Panc1 (cell line): ENCODE results near the gene GLB1L2. TPM values are rescaled to one million over a fixed set of nuclear protein-coding genes. Genes with fewer than 3 reads are reported as not detected.

ENCODE experiments used
- ATAC-seq: fragments of 200-7000 bp; cut with Tn5 transposase; 2 replicates; pipeline ENCODE4 v1.9.1; 2020; ENCODE audit warnings: mild to moderate bottlenecking, moderate library complexity
- BruUV-seq: library from RNA; stranded (reverse); fragments of 400-500 nt; replicated peaks from 2 replicates; lab custom pipeline; 2021; lab: Mats Ljungman, UMichigan
- CTCF ChIA-PET: fragments of 300-600 bp; sonication (Branson Sonifier 250); formaldehyde crosslinking; loops from one replicate; lab custom pipeline; 2022; ENCODE audit warnings: antibody characterized with exemption; lab: Charles Lee
- POLR2A ChIA-PET: fragments of 300-600 bp; sonication (Branson Sonifier 250); formaldehyde crosslinking; loops from one replicate; lab custom pipeline; 2022; ENCODE audit warnings: antibody characterized with exemption; lab: Charles Lee
- DNase-seq: peaks from one replicate; pipeline ENCODE4 v3.0.0-alpha.2; 2010; ENCODE audit warnings: low read depth, low spot score
- H3K27ac ChIP-seq: 2 replicates; pipeline ENCODE4 v1.5.1; 2011; ENCODE audit warnings: mild to moderate bottlenecking, low read length, inconsistent platforms
- H3K27me3 ChIP-seq: fragments of 200-500 bp; sonication (Bioruptor generic); 2 replicates; pipeline ENCODE4 v1.6.0; 2014; ENCODE audit warnings: low read length, inconsistent platforms; ENCODE audit not compliant: control insufficient read depth, insufficient read depth
- H3K36me3 ChIP-seq: fragments of 200-500 bp; sonication (Bioruptor generic); 2 replicates; pipeline ENCODE4 v1.5.1; 2014; ENCODE audit warnings: inconsistent platforms, mild to moderate bottlenecking, low read length, moderate library complexity; ENCODE audit not compliant: control insufficient read depth, insufficient read depth
- H3K4me1 ChIP-seq: 2 replicates; pipeline ENCODE4 v1.5.1; 2011; ENCODE audit warnings: inconsistent platforms, mild to moderate bottlenecking, low read length, moderate library complexity; ENCODE audit not compliant: control insufficient read depth, insufficient read depth
- H3K4me3 ChIP-seq, 2 experiments: 2 replicates each; pipeline ENCODE4 v1.5.1; 2011 to 2012; ENCODE audit warnings: low read depth in 2 of 2, low read length in 2 of 2, mild to moderate bottlenecking in 2 of 2, inconsistent platforms in 1 of 2, moderate library complexity in 1 of 2
- H3K9me3 ChIP-seq: fragments of 200-500 bp; sonication (Bioruptor generic); 2 replicates; pipeline ENCODE4 v1.5.1; 2014; ENCODE audit warnings: low read depth, mild to moderate bottlenecking, inconsistent platforms, low read length, moderate library complexity; ENCODE audit not compliant: control insufficient read depth, insufficient read depth
- POLR2AphosphoS5 ChIP-seq: IDR thresholded peaks from 2 replicates; pipeline ENCODE4 v1.6.1; 2012; ENCODE audit warnings: mild to moderate bottlenecking, low read depth, low read length, moderate library complexity
- SIN3A ChIP-seq: IDR thresholded peaks from 2 replicates; pipeline ENCODE4 v1.6.1; 2012; ENCODE audit warnings: low read depth, mild to moderate bottlenecking, low read length, moderate library complexity, borderline replicate concordance; ENCODE audit not compliant: insufficient read depth
- TCF7L2 ChIP-seq: IDR thresholded peaks from 2 replicates; pipeline ENCODE4 v1.6.1; 2011; ENCODE audit warnings: mild to moderate bottlenecking, low read depth, low read length, inconsistent platforms
- in situ Hi-C: cut with HindIII; loops from 2 replicates; pipeline ENCODE4 v1.10.0; 2016; ENCODE audit warnings: low sequenced_read_pairs, low pct_unique_long_range_greater_than_20kb
- intact Hi-C: fragments of 100-400 bp; cut with micrococcal nuclease; formaldehyde crosslinking; loops from one replicate; pipeline ENCODE4 v1.10.0; 2022; ENCODE audit not compliant: unreplicated experiment
- total RNA-seq: library from RNA; stranded (reverse); gene quantifications from one replicate; pipeline ENCODE4 v1.2.1, GENCODE V29; 2021; ENCODE audit not compliant: unreplicated experiment
- TF ChIP-seq, protein P1 (sequence below): fragments of 450-650 bp; IDR thresholded peaks from 2 replicates; pipeline ENCODE4 v1.5.1; 2017; ENCODE audit warnings: mild to moderate bottlenecking
- TF ChIP-seq, protein P2 (sequence below), 2 experiments: IDR thresholded peaks; 2 replicates each; pipeline ENCODE4 v1.6.1; 2011 to 2012; ENCODE audit warnings: low read depth in 2 of 2, control low read depth in 1 of 2, low read length in 1 of 2, mild to moderate bottlenecking in 1 of 2, moderate library complexity in 1 of 2; ENCODE audit not compliant: insufficient read depth in 1 of 2

The GLB1L2 gene
- total RNA-seq, 1 experiment from 2014 or later, result 10.4 TPM

DNA sequence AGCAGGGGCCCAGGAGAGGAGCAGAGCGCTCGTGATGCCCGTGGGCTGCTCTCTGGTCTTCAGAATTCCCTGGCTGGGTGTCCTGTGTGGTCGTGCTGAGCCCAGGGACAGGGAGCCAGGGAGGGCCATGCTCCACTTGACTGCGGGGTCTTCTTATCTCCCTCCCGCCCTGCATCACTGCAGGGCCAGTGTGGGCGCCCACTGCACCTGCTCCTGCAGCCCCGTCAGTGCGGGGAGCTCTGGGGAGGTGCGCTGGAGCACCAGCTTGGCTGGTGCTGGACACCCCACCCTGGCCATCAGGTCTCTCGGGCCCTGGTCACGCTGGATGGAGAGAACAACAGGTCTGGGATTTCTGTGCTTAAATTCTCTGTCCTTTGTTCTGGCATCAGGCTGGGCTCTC, 48.4 kb downstream of the GLB1L2 start:
- CTCF ChIA-PET, result no interaction called here
- BruUV-seq, result no TSS peak
- POLR2A ChIA-PET, result no interaction called here

DNA sequence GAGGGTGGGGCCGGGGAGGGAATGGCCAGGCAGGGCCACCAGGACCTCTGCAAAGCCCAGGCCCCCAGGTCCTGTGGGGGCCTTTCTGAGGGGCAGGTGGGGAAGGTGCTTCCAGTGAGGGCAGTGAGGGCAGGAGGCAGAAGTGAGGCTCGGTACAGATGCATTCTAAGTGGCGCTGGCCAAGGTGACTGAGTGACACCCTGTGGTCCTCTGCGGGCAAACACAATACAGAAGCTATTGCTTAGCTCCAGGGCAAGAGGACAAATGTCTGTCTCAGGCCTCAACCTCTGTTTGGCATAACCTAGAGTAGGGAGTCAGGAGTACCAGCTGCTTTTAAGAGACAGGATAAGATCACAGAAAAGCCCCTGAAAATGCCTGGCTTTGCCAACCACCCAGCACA, 49.0 kb downstream of the GLB1L2 start:
- Histone ChIP-seq H3K36me3 (no peaks in the 10 kb centered on the region), H3K27ac (no peak overlapping the region), H3K4me1 (no peaks in the 10 kb centered on the region), H3K9me3 (no peaks in the 10 kb centered on the region), H3K4me3 (no peak overlapping the region), H3K27me3 (no peaks in the 10 kb centered on the region; the same call in 1 of the 2 replicates)
- TF ChIP-seq POLR2AphosphoS5, result no peak
- TF ChIP-seq, protein P1, sequence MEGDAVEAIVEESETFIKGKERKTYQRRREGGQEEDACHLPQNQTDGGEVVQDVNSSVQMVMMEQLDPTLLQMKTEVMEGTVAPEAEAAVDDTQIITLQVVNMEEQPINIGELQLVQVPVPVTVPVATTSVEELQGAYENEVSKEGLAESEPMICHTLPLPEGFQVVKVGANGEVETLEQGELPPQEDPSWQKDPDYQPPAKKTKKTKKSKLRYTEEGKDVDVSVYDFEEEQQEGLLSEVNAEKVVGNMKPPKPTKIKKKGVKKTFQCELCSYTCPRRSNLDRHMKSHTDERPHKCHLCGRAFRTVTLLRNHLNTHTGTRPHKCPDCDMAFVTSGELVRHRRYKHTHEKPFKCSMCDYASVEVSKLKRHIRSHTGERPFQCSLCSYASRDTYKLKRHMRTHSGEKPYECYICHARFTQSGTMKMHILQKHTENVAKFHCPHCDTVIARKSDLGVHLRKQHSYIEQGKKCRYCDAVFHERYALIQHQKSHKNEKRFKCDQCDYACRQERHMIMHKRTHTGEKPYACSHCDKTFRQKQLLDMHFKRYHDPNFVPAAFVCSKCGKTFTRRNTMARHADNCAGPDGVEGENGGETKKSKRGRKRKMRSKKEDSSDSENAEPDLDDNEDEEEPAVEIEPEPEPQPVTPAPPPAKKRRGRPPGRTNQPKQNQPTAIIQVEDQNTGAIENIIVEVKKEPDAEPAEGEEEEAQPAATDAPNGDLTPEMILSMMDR, result no peak
- TF ChIP-seq, protein P2, sequence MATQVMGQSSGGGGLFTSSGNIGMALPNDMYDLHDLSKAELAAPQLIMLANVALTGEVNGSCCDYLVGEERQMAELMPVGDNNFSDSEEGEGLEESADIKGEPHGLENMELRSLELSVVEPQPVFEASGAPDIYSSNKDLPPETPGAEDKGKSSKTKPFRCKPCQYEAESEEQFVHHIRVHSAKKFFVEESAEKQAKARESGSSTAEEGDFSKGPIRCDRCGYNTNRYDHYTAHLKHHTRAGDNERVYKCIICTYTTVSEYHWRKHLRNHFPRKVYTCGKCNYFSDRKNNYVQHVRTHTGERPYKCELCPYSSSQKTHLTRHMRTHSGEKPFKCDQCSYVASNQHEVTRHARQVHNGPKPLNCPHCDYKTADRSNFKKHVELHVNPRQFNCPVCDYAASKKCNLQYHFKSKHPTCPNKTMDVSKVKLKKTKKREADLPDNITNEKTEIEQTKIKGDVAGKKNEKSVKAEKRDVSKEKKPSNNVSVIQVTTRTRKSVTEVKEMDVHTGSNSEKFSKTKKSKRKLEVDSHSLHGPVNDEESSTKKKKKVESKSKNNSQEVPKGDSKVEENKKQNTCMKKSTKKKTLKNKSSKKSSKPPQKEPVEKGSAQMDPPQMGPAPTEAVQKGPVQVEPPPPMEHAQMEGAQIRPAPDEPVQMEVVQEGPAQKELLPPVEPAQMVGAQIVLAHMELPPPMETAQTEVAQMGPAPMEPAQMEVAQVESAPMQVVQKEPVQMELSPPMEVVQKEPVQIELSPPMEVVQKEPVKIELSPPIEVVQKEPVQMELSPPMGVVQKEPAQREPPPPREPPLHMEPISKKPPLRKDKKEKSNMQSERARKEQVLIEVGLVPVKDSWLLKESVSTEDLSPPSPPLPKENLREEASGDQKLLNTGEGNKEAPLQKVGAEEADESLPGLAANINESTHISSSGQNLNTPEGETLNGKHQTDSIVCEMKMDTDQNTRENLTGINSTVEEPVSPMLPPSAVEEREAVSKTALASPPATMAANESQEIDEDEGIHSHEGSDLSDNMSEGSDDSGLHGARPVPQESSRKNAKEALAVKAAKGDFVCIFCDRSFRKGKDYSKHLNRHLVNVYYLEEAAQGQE (IDR thresholded peaks at IDR 0.05; ENCODE audit: insufficient read depth in 1 of 2, low read depth in 2 of 2, low read length in 1 of 2), result no peak
- no peak for TF ChIP-seq SIN3A
- TF ChIP-seq TCF7L2, result no peak
- BruUV-seq, result no TSS peak
- intact Hi-C loops, result no loop called here
- DNase-seq (no peak), ATAC-seq (peak; percentile 11; the same call in 1 of the 2 replicates)
- CTCF ChIA-PET, result no interaction called here
- in situ Hi-C loops, result no loop called here
- POLR2A ChIA-PET, result no interaction called here

More for the DNA sequence above, 48.4 kb downstream of the GLB1L2 start:
- DNase-seq, result no peak
- in situ Hi-C loops, result no loop called here
- H3K9me3 ChIP-seq, result no peaks in the 10 kb centered on the region
- intact Hi-C loops, result no loop called here
- H3K27ac ChIP-seq, result no peak overlapping the region
- no peaks in the 10 kb centered on the region for H3K36me3 ChIP-seq
- no peaks in the 10 kb centered on the region; the same call in 1 of the 2 replicates for H3K27me3 ChIP-seq
- no peak for ATAC-seq
- no peaks in the 10 kb centered on the region for H3K4me1 ChIP-seq
- TF ChIP-seq TCF7L2 (no peak), POLR2AphosphoS5 (no peak)
- TF ChIP-seq, protein P1, result no peak
- TF ChIP-seq, protein P2 (IDR thresholded peaks at IDR 0.05; ENCODE audit: insufficient read depth in 1 of 2, low read depth in 2 of 2, low read length in 1 of 2), result no peak
- H3K4me3 ChIP-seq, result no peak overlapping the region
